CD8-positive, alpha-beta memory T cell (primary cell): ENCODE measurements around the gene NT5DC1. TPM values are rescaled to one million over a fixed set of nuclear protein-coding genes. Genes with fewer than 3 reads are reported as not detected.

Experiments
- CTCF ChIA-PET: fragments of 350-600 bp; sonication (Branson Sonifier 250); formaldehyde crosslinking; loops from one replicate; lab custom pipeline; 2021; ENCODE audit warnings: antibody characterized with exemption; lab: Charles Lee
- POLR2A ChIA-PET: fragments of 350-600 bp; sonication (Branson Sonifier 250); formaldehyde crosslinking; loops from one replicate; lab custom pipeline; 2021; ENCODE audit warnings: antibody characterized with exemption; lab: Charles Lee
- DNase-seq, 5 donors: peaks; one replicate each; pipeline versions ENCODE4 v3.0.0 to v3.0.0-alpha.2; 2020 to 2022; ENCODE audit warnings: mixed read lengths in 1 of 5
- H3K27ac ChIP-seq: one replicate; pipeline ENCODE4 v1.7.0; 2013; ENCODE audit warnings: low read depth, mild to moderate bottlenecking, low read length, moderate library complexity
- H3K27me3 ChIP-seq: 2 replicates; pipeline ENCODE4 v1.7.0; 2013; ENCODE audit warnings: low read length, mild to moderate bottlenecking; ENCODE audit not compliant: insufficient read depth, poor library complexity, severe bottlenecking
- H3K36me3 ChIP-seq: 2 replicates; pipeline ENCODE4 v1.7.0; 2013; ENCODE audit warnings: mild to moderate bottlenecking, low read length, moderate library complexity; ENCODE audit not compliant: insufficient read depth
- H3K4me1 ChIP-seq: 2 replicates; pipeline ENCODE4 v1.7.0; 2013; ENCODE audit warnings: mild to moderate bottlenecking, low read length, moderate library complexity; ENCODE audit not compliant: insufficient read depth
- H3K4me3 ChIP-seq: 2 replicates; pipeline ENCODE4 v1.7.0; 2013; ENCODE audit warnings: mild to moderate bottlenecking, low read length
- H3K9me3 ChIP-seq: 2 replicates; pipeline ENCODE4 v1.7.0; 2013; ENCODE audit warnings: mild to moderate bottlenecking, low read length
- H3K27ac Mint-ChIP-seq, 8 donors: one replicate each; pipeline ENCODE4 v1.8.0; 2020 to 2021; ENCODE audit warnings: mixed read lengths in 8 of 8, mild to moderate bottlenecking in 6 of 8, inconsistent platforms in 3 of 8, moderate library complexity in 3 of 8
- H3K27me3 Mint-ChIP-seq, 2 donors: one replicate each; pipeline ENCODE4 v1.8.0; 2020 to 2021; ENCODE audit warnings: mixed read lengths in 2 of 2, mild to moderate bottlenecking in 1 of 2, moderate library complexity in 1 of 2
- H3K36me3 Mint-ChIP-seq, 3 donors: one replicate each; pipeline ENCODE4 v1.8.0; 2020 to 2021; ENCODE audit warnings: mixed read lengths in 3 of 3, inconsistent platforms in 1 of 3, mild to moderate bottlenecking in 1 of 3
- H3K4me1 Mint-ChIP-seq, 3 donors: one replicate each; pipeline ENCODE4 v1.8.0; 2020 to 2021; ENCODE audit warnings: mixed read lengths in 3 of 3, inconsistent platforms in 1 of 3, mild to moderate bottlenecking in 1 of 3
- H3K4me3 Mint-ChIP-seq, 7 donors: one replicate each; pipeline ENCODE4 v1.8.0; 2020 to 2021; ENCODE audit warnings: mixed read lengths in 7 of 7, mild to moderate bottlenecking in 6 of 7, moderate library complexity in 4 of 7, inconsistent platforms in 2 of 7
- H3K9me3 Mint-ChIP-seq, 5 donors: one replicate each; pipeline ENCODE4 v1.8.0; 2020 to 2022; ENCODE audit warnings: mixed read lengths in 5 of 5, mild to moderate bottlenecking in 3 of 5, moderate library complexity in 2 of 5, inconsistent platforms in 1 of 5
- polyA plus RNA-seq: library from polyadenylated mRNA; unstranded; fragments of 300-500 nt; fragmentation: Illumina TruSeq; gene quantifications from one replicate; pipeline ENCODE4 v1.2.3, GENCODE V29; 2021
- total RNA-seq, 2 experiments: library from RNA; stranded (reverse); gene quantifications; one replicate each; pipeline ENCODE4 v1.2.3, GENCODE V29; 2021

NT5DC1 gene
- total and polyA plus RNA-seq, 3 experiments from 2014 or later = 46.3 to 57.1 (median 47.6) TPM

DNA sequence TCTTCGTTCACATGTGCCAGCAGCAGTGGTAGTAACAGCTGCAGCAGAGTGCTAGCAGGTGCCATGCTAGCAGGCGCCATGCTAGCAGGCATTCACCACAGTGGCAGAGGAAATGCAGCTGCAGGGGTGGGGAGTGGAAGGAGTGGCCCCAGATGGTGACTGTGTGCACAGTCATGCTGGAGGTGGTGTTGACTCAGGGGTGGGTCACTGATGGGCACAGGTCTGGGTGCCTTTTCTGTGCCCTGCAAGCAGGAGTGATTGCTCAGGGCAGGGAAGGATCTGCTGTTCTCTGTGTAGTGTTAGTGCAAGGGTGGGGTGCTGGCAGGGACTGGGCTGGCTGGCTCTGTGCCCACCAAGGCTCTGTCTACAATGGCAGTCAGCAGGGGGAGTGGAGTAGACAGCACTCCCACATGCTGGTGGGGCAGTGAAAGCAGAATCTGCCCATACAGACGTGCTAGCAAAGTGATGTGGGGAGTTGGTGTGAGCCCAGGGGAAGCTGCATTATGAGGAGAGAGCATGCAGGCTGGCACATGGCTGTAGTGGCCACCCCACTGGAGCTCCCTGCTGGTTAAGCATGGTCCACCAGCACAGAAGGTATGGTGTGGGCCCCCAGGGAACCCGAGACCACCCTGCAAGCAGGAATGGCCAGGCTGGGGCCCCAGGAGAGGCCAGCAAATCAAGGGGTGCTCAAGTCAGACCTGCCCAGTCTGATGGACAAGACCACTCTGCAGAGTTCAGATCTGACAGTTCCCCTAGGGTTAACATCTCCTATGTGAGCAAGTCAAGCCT, 164.6 kb downstream of the NT5DC1 start:
- no peak overlapping the region for H3K4me3 Mint-ChIP-seq

DNA sequence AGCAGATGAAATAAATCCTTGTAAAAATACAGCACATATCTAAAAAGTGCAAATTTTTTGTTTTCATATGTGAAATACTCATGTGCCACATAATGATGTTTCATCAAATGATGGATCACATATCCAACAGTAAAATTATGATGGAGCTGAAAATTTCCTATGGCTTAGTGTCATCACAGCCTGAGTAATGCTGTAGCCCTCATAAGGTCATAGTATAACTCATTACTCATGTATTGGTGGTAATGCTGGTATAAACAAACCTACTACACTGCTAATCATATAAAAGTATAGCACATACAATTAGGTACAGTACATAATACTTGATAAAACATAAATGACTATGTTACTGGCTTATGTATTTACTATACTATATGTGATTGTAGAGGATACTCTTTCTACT, 166.2 kb downstream of the NT5DC1 start:
- Histone ChIP-seq H3K4me3 (no peak overlapping the region), H3K27me3 (no peaks in the 10 kb centered on the region), H3K36me3 (no peaks in the 10 kb centered on the region), H3K9me3 (no peaks in the 10 kb centered on the region), H3K27ac (no peak overlapping the region), H3K4me1 (no peaks in the 10 kb centered on the region)
- Mint-ChIP-seq H3K27ac (peak overlapping the region in 1 of 8 donors; percentile 38), H3K4me1 (peaks cover 19 to 46% (median 39%) of the 10 kb centered on the region in 3 donors), H3K27me3 (peaks cover 0 to 1% of the 10 kb centered on the region in 2 donors), H3K9me3 (peaks cover 0 to 20% (median 15%) of the 10 kb centered on the region in 5 donors), H3K36me3 (peaks cover 12 to 48% (median 25%) of the 10 kb centered on the region in 3 donors), H3K4me3 (no peak overlapping the region)
- POLR2A ChIA-PET = no interaction called here
- DNase-seq = no peak
- CTCF ChIA-PET = interaction anchor here (0.9 to 3.7 kb wide), 2 partner anchors 12 to 294 kb away, joined by 3 to 29 read pairs; partner anchors contain the start of gene TSPYL1

More for the DNA sequence above, 164.6 kb downstream of the NT5DC1 start:
- peaks cover 20 to 42% (median 39%) of the 10 kb centered on the region in 3 donors for H3K36me3 Mint-ChIP-seq
- H3K27ac Mint-ChIP-seq = peak overlapping the region in 1 of 8 donors; percentile 67
- ChIA-PET CTCF (no interaction called here), POLR2A (interaction anchor here (0.6 to 1.0 kb wide), 2 partner anchors 15 to 159 kb away, joined by 3 read pairs; partner anchors contain the start of gene TSPYL1)
- H3K9me3 Mint-ChIP-seq = peaks cover 0 to 23% (median 15%) of the 10 kb centered on the region in 5 donors
- Histone ChIP-seq H3K9me3 (no peaks in the 10 kb centered on the region), H3K27ac (no peak overlapping the region), H3K4me3 (no peak overlapping the region), H3K27me3 (no peaks in the 10 kb centered on the region), H3K36me3 (no peaks in the 10 kb centered on the region), H3K4me1 (no peaks in the 10 kb centered on the region)
- peaks cover 31 to 46% (median 40%) of the 10 kb centered on the region in 3 donors for H3K4me1 Mint-ChIP-seq
- no peak for DNase-seq
- peaks cover 0 to 1% of the 10 kb centered on the region in 2 donors for H3K27me3 Mint-ChIP-seq

DNA sequence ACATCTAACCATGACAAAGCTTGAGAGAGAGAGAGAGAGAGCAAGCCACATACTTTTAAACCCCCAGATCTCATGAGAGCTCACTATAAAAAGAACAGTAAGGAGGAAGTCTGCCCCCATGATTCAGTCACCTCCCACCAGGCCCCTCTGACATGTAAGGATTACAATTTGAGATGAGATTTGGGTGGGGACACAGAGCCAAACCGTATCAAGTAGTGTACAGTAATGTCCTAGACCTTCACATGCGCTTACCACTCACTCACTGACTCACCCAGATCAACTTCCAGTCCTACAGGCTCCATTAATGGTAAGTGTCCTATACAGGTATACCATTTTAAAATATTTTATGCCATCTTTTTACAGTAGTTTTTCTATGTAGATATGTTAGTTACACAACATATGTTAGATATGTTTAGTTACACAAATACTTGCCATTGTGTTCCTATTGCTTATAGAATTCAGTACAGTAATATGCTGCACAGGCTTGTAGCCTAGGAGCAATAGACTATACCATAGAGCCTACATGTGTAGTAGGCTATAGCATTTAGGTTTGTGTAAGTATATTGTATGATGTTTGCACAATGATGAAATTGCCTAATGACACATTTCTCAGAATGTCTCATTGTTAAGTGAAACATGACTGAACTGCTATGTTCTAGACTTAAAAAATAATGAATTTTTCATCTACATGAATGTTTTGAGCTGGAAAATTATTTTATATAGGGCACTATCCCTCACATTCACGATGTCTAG, 167.4 kb downstream of the NT5DC1 start:
- Histone ChIP-seq H3K4me1 (no peaks in the 10 kb centered on the region), H3K27ac (no peak overlapping the region), H3K36me3 (no peaks in the 10 kb centered on the region), H3K9me3 (no peaks in the 10 kb centered on the region), H3K27me3 (no peaks in the 10 kb centered on the region), H3K4me3 (no peak overlapping the region)
- Mint-ChIP-seq H3K4me3 (no peak overlapping the region), H3K36me3 (peaks cover 10 to 53% (median 13%) of the 10 kb centered on the region in 3 donors), H3K27me3 (peaks cover 0 to 1% of the 10 kb centered on the region in 2 donors), H3K9me3 (peaks cover 0 to 11% (median 10%) of the 10 kb centered on the region in 5 donors), H3K4me1 (peaks cover 23 to 51% (median 46%) of the 10 kb centered on the region in 3 donors), H3K27ac (peak overlapping the region in 7 of 8 donors; percentile 25 to 77 (median 69))
- ChIA-PET CTCF (interaction anchor here (0.9 to 3.7 kb wide), 12 partner anchors 11 to 304 kb away, joined by 3 to 29 read pairs (median 4); partner anchors contain the start of genes TSPYL1 and TSPYL4), POLR2A (interaction anchor here (0.8 to 3.4 kb wide), 3 partner anchors 9 to 14 kb away, joined by 3 to 19 read pairs (median 4); partner anchors contain the start of genes TSPYL1 and TSPYL4)
- DNase-seq = no peak

DNA sequence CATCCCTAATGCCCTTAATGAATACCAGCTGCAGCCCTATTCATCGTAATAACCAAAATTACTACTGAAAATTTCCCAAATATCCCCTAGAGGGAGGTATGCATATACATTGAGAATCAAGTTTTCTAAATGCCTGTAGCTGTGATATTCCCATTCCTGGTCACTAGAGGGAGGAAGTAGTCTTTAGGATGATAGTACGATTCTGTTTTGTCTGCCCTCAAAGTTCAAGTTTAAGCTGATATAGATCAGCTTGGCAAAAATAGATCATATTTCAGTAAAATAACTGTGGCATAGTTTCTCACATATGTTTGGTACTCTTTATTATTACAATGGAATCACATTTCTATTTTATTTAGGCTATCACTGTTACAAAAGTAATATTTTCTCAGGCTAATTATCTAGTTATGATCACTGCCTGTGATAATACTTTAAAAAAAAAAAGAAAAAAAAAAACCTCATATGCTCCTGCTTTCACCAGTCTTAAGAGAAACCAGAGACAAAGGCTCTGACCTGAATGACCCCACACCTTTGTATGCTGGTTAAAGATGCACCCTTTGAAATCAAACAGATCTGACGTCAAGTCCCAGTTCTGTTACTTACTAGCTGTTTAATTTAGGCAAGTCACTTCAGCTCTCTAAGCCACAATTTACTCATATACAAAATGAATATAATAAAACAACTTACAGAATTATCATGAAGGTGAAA, 168.1 kb downstream of the NT5DC1 start:
- Histone ChIP-seq H3K4me1 (no peaks in the 10 kb centered on the region), H3K9me3 (no peaks in the 10 kb centered on the region), H3K27ac (no peak overlapping the region), H3K4me3 (no peak overlapping the region), H3K27me3 (no peaks in the 10 kb centered on the region), H3K36me3 (no peaks in the 10 kb centered on the region)
- peaks cover 0 to 5% (median 3%) of the 10 kb centered on the region in 5 donors for H3K9me3 Mint-ChIP-seq
- peaks cover 6 to 60% (median 12%) of the 10 kb centered on the region in 3 donors for H3K36me3 Mint-ChIP-seq
- peak overlapping the region in 7 of 8 donors; percentile 34 to 77 (median 64) for H3K27ac Mint-ChIP-seq
- peak in 2 of 5 donors; percentile 44 to 48 for DNase-seq
- ChIA-PET POLR2A (interaction anchor here (0.8 to 3.4 kb wide), 3 partner anchors 8 to 15 kb away, joined by 3 to 19 read pairs (median 4); partner anchors contain the start of genes TSPYL1 and TSPYL4), CTCF (interaction anchor here (1.0 to 3.7 kb wide), 11 partner anchors 10 to 304 kb away, joined by 3 to 29 read pairs (median 5); partner anchors contain the start of genes TSPYL1 and TSPYL4)
- H3K4me3 Mint-ChIP-seq = no peak overlapping the region
- peaks cover 0 to 1% of the 10 kb centered on the region in 2 donors for H3K27me3 Mint-ChIP-seq
- H3K4me1 Mint-ChIP-seq = peaks cover 27 to 58% (median 53%) of the 10 kb centered on the region in 3 donors

DNA sequence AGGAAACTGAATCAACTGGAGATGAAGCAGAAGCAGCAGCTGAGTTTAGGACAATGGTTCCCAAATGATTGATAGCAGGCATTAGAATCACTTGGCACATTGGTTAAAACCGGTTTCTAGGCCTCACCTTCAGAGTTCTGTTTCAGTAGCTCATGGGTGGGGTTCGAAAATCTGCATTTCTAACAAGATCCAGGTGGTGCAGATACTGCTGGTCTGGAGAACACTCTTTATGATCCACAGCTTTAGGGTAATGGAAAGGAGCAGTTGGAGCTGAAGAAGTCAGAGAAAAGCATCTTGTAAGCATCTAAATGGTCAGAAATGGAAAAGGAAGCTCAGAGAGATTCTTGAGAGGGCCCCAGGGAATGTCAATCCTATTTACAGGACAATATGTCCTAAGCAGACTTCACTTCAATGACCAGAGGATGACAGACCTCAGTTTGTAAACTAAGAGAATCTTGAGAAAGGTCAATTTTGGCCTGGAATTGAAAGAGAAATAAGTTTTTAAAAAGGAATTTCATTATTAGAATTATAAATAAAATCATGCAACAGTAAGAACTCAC, 170.6 kb downstream of the NT5DC1 start:
- H3K9me3 ChIP-seq = no peaks in the 10 kb centered on the region
- no peaks in the 10 kb centered on the region for H3K27me3 Mint-ChIP-seq
- ChIA-PET CTCF (interaction anchor here (1.0 to 1.2 kb wide), 2 partner anchors 17 to 28 kb away, joined by 4 read pairs; no protein-coding TSS in a partner anchor), POLR2A (interaction anchor here (3.4 kb wide), 1 partner anchor 8 kb away, joined by 19 read pairs; the partner anchor contains the start of gene TSPYL1)
- DNase-seq = no peak
- H3K4me3 Mint-ChIP-seq = no peak overlapping the region
- H3K4me3 ChIP-seq = no peak overlapping the region
- H3K9me3 Mint-ChIP-seq = no peaks in the 10 kb centered on the region
- no peaks in the 10 kb centered on the region for H3K27me3 ChIP-seq
- peaks cover 41 to 75% (median 72%) of the 10 kb centered on the region in 3 donors for H3K4me1 Mint-ChIP-seq
- H3K4me1 ChIP-seq = peaks cover 21% of the 10 kb centered on the region
- H3K36me3 Mint-ChIP-seq = peaks cover 5 to 60% (median 12%) of the 10 kb centered on the region in 3 donors
- peaks cover 4% of the 10 kb centered on the region for H3K36me3 ChIP-seq
- no peak overlapping the region for H3K27ac ChIP-seq
- peak overlapping the region; percentile 15 to 87 (median 50) for H3K27ac Mint-ChIP-seq

DNA sequence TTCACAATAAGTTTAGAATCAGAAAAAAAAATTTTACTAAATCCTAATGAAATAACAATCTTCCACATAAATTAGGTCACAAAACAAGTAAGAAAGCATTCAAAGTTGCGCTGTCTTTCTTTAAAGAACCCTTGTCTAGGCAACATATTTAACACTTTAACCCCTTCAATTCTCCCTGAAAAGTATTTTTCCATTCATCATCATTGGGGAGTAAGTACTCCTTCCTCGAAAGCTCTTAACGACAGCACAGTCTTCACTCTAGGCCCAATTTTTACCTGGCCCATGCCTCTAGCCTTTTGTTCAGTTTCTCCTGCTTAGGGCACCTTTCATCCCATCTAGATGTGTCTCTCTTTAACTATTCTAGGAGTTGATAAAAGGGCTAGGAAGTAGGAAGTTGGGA, 176.5 kb downstream of the NT5DC1 start:
- peaks cover 25 to 70% (median 27%) of the 10 kb centered on the region in 3 donors for H3K36me3 Mint-ChIP-seq
- POLR2A ChIA-PET = interaction anchor here (0.7 to 1.5 kb wide), 3 partner anchors 8 to 23 kb away, joined by 3 to 16 read pairs (median 4); partner anchors contain the start of gene TSPYL4
- peaks cover 66 to 87% (median 81%) of the 10 kb centered on the region in 3 donors for H3K4me1 Mint-ChIP-seq

More for the DNA sequence above, 176.5 kb downstream of the NT5DC1 start:
- peak overlapping the region; percentile 90 for H3K4me3 ChIP-seq
- CTCF ChIA-PET = interaction anchor here (0.7 to 4.2 kb wide), 3 partner anchors 9 to 394 kb away, joined by 4 to 29 read pairs (median 6); no protein-coding TSS in a partner anchor
- H3K27ac ChIP-seq = peak overlapping the region; percentile 57
- H3K9me3 Mint-ChIP-seq = peaks cover 0 to 2% (median 0%) of the 10 kb centered on the region in 5 donors
- H3K4me1 ChIP-seq = peaks cover 62% of the 10 kb centered on the region
- H3K9me3 ChIP-seq = no peaks in the 10 kb centered on the region
- peaks cover 16% of the 10 kb centered on the region for H3K36me3 ChIP-seq
- peak overlapping the region; percentile 91 to 99 (median 98) for H3K4me3 Mint-ChIP-seq
- H3K27me3 Mint-ChIP-seq = no peaks in the 10 kb centered on the region
- no peak for DNase-seq
- H3K27me3 ChIP-seq = no peaks in the 10 kb centered on the region
- H3K27ac Mint-ChIP-seq = peak overlapping the region; percentile 52 to 100 (median 96)
